Activated CD4-positive, alpha-beta memory T cell treated with anti-CD3 and anti-CD28 coated beads, Interleukin-2, amount 10 ng/mL, durations not matched to agents 7 days and 5 days (primary cell): ENCODE measurements around the gene MLIP. TPM values are rescaled to one million over a fixed set of nuclear protein-coding genes. Genes with fewer than 3 reads are reported as not detected.

Source experiments
- CTCF ChIA-PET: fragments of 350-600 bp; sonication (Branson Sonifier 250); formaldehyde crosslinking; loops from one replicate; lab custom pipeline; 2021; ENCODE audit warnings: antibody characterized with exemption, inconsistent platforms; lab: Charles Lee
- POLR2A ChIA-PET: fragments of 350-600 bp; sonication (Branson Sonifier 250); formaldehyde crosslinking; loops from one replicate; lab custom pipeline; 2021; ENCODE audit warnings: antibody characterized with exemption; lab: Charles Lee
- DNase-seq: peaks from one replicate; pipeline ENCODE4 v3.0.0-alpha.2; 2020
- H3K27ac Mint-ChIP-seq: one replicate; pipeline ENCODE4 v1.8.0; 2021; ENCODE audit warnings: mild to moderate bottlenecking, mixed read lengths
- H3K27me3 Mint-ChIP-seq: one replicate; pipeline ENCODE4 v1.8.0; 2021; ENCODE audit warnings: mixed read lengths
- H3K36me3 Mint-ChIP-seq: one replicate; pipeline ENCODE4 v1.8.0; 2021; ENCODE audit warnings: low read depth, mixed read lengths
- H3K4me1 Mint-ChIP-seq: one replicate; pipeline ENCODE4 v1.8.0; 2021; ENCODE audit warnings: mixed read lengths
- H3K4me3 Mint-ChIP-seq: one replicate; pipeline ENCODE4 v1.8.0; 2021; ENCODE audit warnings: mild to moderate bottlenecking, mixed read lengths
- H3K9me3 Mint-ChIP-seq: one replicate; pipeline ENCODE4 v1.8.0; 2021; ENCODE audit warnings: mixed read lengths
- total RNA-seq, 2 experiments: library from RNA; stranded (reverse); gene quantifications; one replicate each; pipeline ENCODE4 v1.2.3, GENCODE V29; 2021

The MLIP gene
- total RNA-seq, 2 experiments from 2014 or later, result not detected

GRCh38 chr6:54102238-54102637 lies 9.0 kb upstream of the MLIP start:
- Mint-ChIP-seq H3K36me3 (no peaks in the 10 kb centered on the region), H3K4me1 (no peaks in the 10 kb centered on the region), H3K9me3 (peaks cover 2% of the 10 kb centered on the region), H3K27me3 (no peaks in the 10 kb centered on the region), H3K27ac (no peak overlapping the region), H3K4me3 (no peak overlapping the region)
- ChIA-PET POLR2A (no interaction called here), CTCF (no interaction called here)
- no peak for DNase-seq

- H3K27ac Mint-ChIP-seq, result no peak overlapping the region
- CTCF ChIA-PET, result no interaction called here
- H3K4me3 Mint-ChIP-seq, result no peak overlapping the region
- H3K9me3 Mint-ChIP-seq, result no peaks in the 10 kb centered on the region
- POLR2A ChIA-PET, result no interaction called here
- no peaks in the 10 kb centered on the region for H3K4me1 Mint-ChIP-seq
- H3K36me3 Mint-ChIP-seq, result no peaks in the 10 kb centered on the region
- DNase-seq, result no peak
- no peaks in the 10 kb centered on the region for H3K27me3 Mint-ChIP-seq
Observed at GRCh38 chr6:54103497-54103896, 7.7 kb upstream of the MLIP start.

DNA sequence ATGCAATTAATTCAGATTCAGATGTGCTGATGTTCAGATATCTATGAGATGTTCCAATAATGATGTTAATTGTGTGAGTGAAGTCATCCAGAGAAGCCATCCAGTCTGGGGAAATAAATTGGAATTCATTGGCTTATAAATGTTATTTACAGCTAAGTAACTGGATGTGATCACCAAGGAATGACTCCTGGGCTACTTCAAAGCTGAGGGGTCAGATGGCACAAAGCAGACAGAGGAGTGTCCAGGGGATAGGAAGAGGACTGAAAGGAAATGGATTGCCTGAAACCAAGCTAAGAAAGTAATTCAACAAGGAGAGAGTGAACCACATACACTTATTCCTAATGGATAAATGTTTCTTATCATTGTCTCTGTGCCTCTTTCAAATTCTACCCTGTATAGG lies 4.5 kb upstream of the MLIP start:
- Mint-ChIP-seq H3K36me3 (no peaks in the 10 kb centered on the region), H3K9me3 (no peaks in the 10 kb centered on the region), H3K27me3 (no peaks in the 10 kb centered on the region), H3K4me3 (no peak overlapping the region), H3K27ac (no peak overlapping the region), H3K4me1 (no peaks in the 10 kb centered on the region)
- no peak for DNase-seq
- ChIA-PET POLR2A (no interaction called here), CTCF (no interaction called here)

GRCh38 chr6:54107470-54108090 lies 3.7 kb upstream of the MLIP start:
- no peak overlapping the region for H3K27ac Mint-ChIP-seq
- ChIA-PET POLR2A (no interaction called here), CTCF (no interaction called here)
- no peak overlapping the region for H3K4me3 Mint-ChIP-seq
- H3K36me3 Mint-ChIP-seq, result no peaks in the 10 kb centered on the region
- H3K27me3 Mint-ChIP-seq, result no peaks in the 10 kb centered on the region
- no peaks in the 10 kb centered on the region for H3K4me1 Mint-ChIP-seq
- no peaks in the 10 kb centered on the region for H3K9me3 Mint-ChIP-seq
- no peak for DNase-seq

DNA sequence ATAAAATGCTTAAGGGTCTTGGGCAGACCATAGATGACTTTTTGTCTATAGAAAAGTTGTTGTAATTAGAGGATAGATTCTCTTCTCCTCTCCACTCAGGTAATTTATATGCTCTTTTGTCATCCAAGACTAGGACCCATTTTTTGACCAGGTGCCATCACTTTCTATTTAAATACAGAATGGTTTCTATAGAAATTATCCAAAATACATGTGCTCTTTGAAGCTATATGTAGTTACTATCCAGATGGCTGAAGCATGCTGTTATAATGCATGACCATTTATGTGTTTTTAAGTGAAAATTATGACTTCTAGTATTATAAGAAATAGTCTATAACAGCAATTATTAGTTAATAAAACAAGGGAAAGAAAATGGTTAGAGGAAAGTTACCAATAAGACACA lies 3.0 kb upstream of the MLIP start:
- Mint-ChIP-seq H3K27me3 (no peaks in the 10 kb centered on the region), H3K4me1 (no peaks in the 10 kb centered on the region), H3K9me3 (no peaks in the 10 kb centered on the region), H3K36me3 (no peaks in the 10 kb centered on the region), H3K4me3 (no peak overlapping the region), H3K27ac (no peak overlapping the region)
- POLR2A ChIA-PET, result no interaction called here
- no peak for DNase-seq
- CTCF ChIA-PET, result no interaction called here

DNA sequence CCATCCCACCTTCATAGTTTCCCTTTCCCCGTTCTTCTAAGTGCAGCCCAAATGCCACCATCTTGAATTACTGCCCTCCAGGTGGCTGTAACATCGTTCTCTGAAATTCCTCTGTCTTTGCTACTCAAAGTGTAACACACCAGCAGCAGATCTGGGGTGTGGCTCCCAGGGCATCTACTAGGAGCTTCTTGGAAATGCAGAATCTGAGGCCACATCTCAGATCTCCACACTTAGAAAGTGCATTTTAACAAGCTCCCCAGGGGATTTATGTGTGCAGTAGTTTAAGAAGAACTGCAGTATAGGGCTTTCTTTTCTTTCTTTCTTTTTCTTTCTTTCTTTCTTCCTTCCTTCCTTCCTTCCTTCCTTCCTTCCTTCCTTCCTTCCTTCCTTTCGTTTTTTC lies 1.7 kb upstream of the MLIP start:
- no peaks in the 10 kb centered on the region for H3K9me3 Mint-ChIP-seq
- no peak overlapping the region for H3K4me3 Mint-ChIP-seq
- ChIA-PET POLR2A (no interaction called here), CTCF (no interaction called here)
- H3K36me3 Mint-ChIP-seq, result no peaks in the 10 kb centered on the region
- no peaks in the 10 kb centered on the region for H3K4me1 Mint-ChIP-seq
- no peaks in the 10 kb centered on the region for H3K27me3 Mint-ChIP-seq
- DNase-seq, result no peak
- H3K27ac Mint-ChIP-seq, result no peak overlapping the region

DNA sequence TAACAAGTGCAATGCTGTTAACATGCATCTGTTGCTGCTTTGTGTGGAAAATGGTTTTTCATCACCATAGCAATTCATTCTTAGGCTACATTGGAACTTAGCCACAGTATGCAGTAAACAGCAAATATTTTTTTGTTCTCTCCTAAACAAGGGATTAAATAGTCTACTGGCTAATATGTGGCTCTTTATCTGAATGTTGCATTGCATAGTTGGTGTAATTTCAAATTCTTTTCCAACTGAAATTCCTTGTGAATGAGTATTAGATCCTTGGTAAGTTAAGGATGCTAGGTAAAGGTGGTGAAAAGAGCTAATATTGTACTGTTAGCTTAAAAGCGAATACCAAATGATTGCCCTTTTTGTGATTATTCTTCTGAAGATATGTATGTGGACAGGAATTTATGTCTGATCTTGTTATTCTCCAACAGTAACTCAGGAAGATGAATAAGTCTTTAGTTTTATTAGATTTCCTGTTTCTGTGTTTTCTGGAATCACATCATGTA lies 958 bp downstream of the MLIP start:
- CTCF ChIA-PET, result no interaction called here
- Mint-ChIP-seq H3K4me1 (no peaks in the 10 kb centered on the region), H3K9me3 (no peaks in the 10 kb centered on the region), H3K27ac (no peak overlapping the region), H3K4me3 (no peak overlapping the region), H3K27me3 (no peaks in the 10 kb centered on the region), H3K36me3 (no peaks in the 10 kb centered on the region)
- no peak for DNase-seq
- POLR2A ChIA-PET, result no interaction called here

DNA sequence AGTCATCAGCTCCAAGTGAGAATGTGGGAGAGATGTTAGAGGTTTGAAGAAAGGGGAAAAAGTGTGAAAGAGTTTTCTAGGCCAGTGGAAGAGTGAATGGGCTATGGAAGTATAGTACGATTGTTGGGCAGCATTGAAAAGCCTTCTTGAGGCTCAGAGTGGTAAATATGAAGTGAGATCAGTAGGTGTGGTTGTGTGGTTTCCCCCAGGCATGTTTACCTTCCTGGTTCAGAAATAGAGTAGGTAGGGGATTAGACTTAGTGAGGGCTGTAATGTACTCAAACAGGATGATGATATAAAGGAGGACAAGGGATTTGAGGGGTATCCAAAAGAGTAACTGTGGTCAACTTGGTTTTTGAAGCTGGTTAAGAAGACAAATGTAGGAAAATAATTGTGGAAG lies 3.7 kb downstream of the MLIP start:
- no peaks in the 10 kb centered on the region for H3K27me3 Mint-ChIP-seq
- H3K9me3 Mint-ChIP-seq, result no peaks in the 10 kb centered on the region
- POLR2A ChIA-PET, result no interaction called here
- H3K36me3 Mint-ChIP-seq, result no peaks in the 10 kb centered on the region
- H3K27ac Mint-ChIP-seq, result no peak overlapping the region
- no peaks in the 10 kb centered on the region for H3K4me1 Mint-ChIP-seq
- no peak for DNase-seq
- no peak overlapping the region for H3K4me3 Mint-ChIP-seq
- CTCF ChIA-PET, result no interaction called here

DNA sequence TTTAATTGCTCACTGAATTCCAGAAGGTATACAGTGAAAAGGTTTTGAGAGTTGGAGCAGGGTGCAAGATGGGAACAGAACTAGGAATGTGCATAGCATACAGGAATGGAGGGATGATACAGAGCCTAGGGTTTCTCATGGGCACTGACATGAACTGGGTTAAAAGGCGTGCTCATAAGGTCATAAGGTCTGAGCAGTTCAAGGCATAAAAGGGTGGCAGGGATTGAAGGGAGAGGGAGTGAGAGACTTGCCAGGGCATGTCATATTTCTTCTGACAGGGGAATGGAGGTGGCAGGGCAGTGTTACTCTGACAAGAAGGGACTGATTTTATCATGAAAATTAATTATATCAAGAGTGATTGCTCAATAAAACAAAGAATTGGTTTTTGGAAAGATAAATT lies 4.7 kb downstream of the MLIP start:
- ChIA-PET POLR2A (no interaction called here), CTCF (no interaction called here)
- Mint-ChIP-seq H3K9me3 (no peaks in the 10 kb centered on the region), H3K27me3 (no peaks in the 10 kb centered on the region), H3K27ac (no peak overlapping the region), H3K36me3 (no peaks in the 10 kb centered on the region), H3K4me3 (no peak overlapping the region), H3K4me1 (no peaks in the 10 kb centered on the region)
- DNase-seq, result no peak

GRCh38 chr6:54118117-54118516 lies 6.9 kb downstream of the MLIP start:
- no peak for DNase-seq
- no peaks in the 10 kb centered on the region for H3K36me3 Mint-ChIP-seq
- no peaks in the 10 kb centered on the region for H3K4me1 Mint-ChIP-seq
- no peaks in the 10 kb centered on the region for H3K9me3 Mint-ChIP-seq
- ChIA-PET POLR2A (no interaction called here), CTCF (no interaction called here)
- no peak overlapping the region for H3K27ac Mint-ChIP-seq
- no peak overlapping the region for H3K4me3 Mint-ChIP-seq
- H3K27me3 Mint-ChIP-seq, result no peaks in the 10 kb centered on the region

GRCh38 chr6:54125493-54125892 lies 14.2 kb downstream of the MLIP start:
- Mint-ChIP-seq H3K4me3 (no peak overlapping the region), H3K27me3 (no peaks in the 10 kb centered on the region), H3K36me3 (no peaks in the 10 kb centered on the region), H3K9me3 (no peaks in the 10 kb centered on the region), H3K27ac (no peak overlapping the region), H3K4me1 (no peaks in the 10 kb centered on the region)
- DNase-seq, result no peak
- POLR2A ChIA-PET, result no interaction called here
- CTCF ChIA-PET, result no interaction called here

GRCh38 chr6:54130179-54130578 lies 18.9 kb downstream of the MLIP start:
- ChIA-PET CTCF (no interaction called here), POLR2A (no interaction called here)
- DNase-seq, result no peak
- no peaks in the 10 kb centered on the region for H3K27me3 Mint-ChIP-seq
- no peaks in the 10 kb centered on the region for H3K9me3 Mint-ChIP-seq
- no peaks in the 10 kb centered on the region for H3K36me3 Mint-ChIP-seq
- no peaks in the 10 kb centered on the region for H3K4me1 Mint-ChIP-seq
- no peak overlapping the region for H3K4me3 Mint-ChIP-seq
- H3K27ac Mint-ChIP-seq, result no peak overlapping the region

DNA sequence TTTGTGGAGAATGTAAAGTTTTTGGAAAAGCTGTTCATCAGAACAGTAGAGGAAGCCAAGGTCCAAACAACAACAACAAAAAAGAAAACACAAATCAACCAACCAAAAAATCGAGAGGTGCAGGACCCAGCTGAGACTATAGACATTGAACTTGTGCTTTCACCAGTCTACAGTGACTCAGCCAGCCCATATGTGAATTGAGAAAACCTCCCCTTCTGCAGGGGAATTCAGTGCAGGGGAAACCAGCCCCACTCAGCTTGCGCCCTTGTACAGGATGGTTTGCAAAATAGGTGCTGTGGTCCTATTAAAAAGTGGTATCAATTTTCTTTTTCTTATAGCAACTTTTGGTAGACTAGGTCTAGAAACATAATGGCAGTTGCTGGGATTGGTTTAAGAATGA lies 21.3 kb downstream of the MLIP start:
- ChIA-PET CTCF (no interaction called here), POLR2A (no interaction called here)
- Mint-ChIP-seq H3K4me3 (no peak overlapping the region), H3K27me3 (no peaks in the 10 kb centered on the region), H3K4me1 (no peaks in the 10 kb centered on the region), H3K27ac (no peak overlapping the region), H3K36me3 (no peaks in the 10 kb centered on the region), H3K9me3 (no peaks in the 10 kb centered on the region)
- no peak for DNase-seq

- DNase-seq, result no peak
- H3K4me3 Mint-ChIP-seq, result no peak overlapping the region
- no peaks in the 10 kb centered on the region for H3K27me3 Mint-ChIP-seq
- H3K9me3 Mint-ChIP-seq, result no peaks in the 10 kb centered on the region
- POLR2A ChIA-PET, result no interaction called here
- CTCF ChIA-PET, result no interaction called here
- H3K36me3 Mint-ChIP-seq, result no peaks in the 10 kb centered on the region
- H3K4me1 Mint-ChIP-seq, result no peaks in the 10 kb centered on the region
- no peak overlapping the region for H3K27ac Mint-ChIP-seq
Observed at GRCh38 chr6:54133186-54133585, 21.9 kb downstream of the MLIP start.
